Endothelial cell of umbilical vein (primary cell): ENCODE data around the gene PLD2. TPM values are rescaled to one million over a fixed set of nuclear protein-coding genes. Genes with fewer than 3 reads are reported as not detected.

Experiments used
- BruUV-seq: library from RNA; stranded (reverse); fragments of 400-500 nt; replicated peaks from 2 replicates; lab custom pipeline; 2021; lab: Mats Ljungman, UMichigan
- CTCF ChIA-PET: fragments of 300-600, 350-600 bp; sonication (Branson Sonifier 250); formaldehyde crosslinking; loops from one replicate; lab custom pipeline; 2021; ENCODE audit warnings: antibody characterized with exemption, inconsistent platforms; lab: Charles Lee
- POLR2A ChIA-PET: fragments of 300-600, 350-600 bp; sonication (Branson Sonifier 250); formaldehyde crosslinking; loops from one replicate; lab custom pipeline; 2021; ENCODE audit warnings: antibody characterized with exemption, inconsistent platforms; lab: Charles Lee
- DNase-seq: peaks from one replicate; pipeline ENCODE4 v3.0.0-alpha.2; 2011; ENCODE audit warnings: low read depth, low spot score
- FAIRE-seq: peaks from 2 replicates; lab custom pipeline; 2011; peaks lifted over from hg19 to GRCh38; lab: Jason Lieb, UNC
- H2AFZ ChIP-seq: 2 replicates; pipeline ENCODE4 v1.6.0; 2012; ENCODE audit warnings: low read depth, low read length, control low read depth, inconsistent platforms
- H3K27ac ChIP-seq: 2 replicates; pipeline ENCODE4 v1.5.1; 2011; ENCODE audit warnings: low read depth, mild to moderate bottlenecking, control low read depth, low read length, moderate library complexity; ENCODE audit not compliant: insufficient read depth
- H3K27me3 ChIP-seq, 2 experiments: 2 replicates each; pipeline versions ENCODE4 v1.6.0 to v1.6.1; 2011; ENCODE audit warnings: low read length in 2 of 2, mixed read lengths in 1 of 2; ENCODE audit not compliant: control insufficient read depth in 2 of 2, insufficient read depth in 2 of 2
- H3K36me3 ChIP-seq, 2 experiments: 2 replicates in 1 of 2; 3 replicates in 1 of 2; pipeline ENCODE4 v1.5.1; 2011; ENCODE audit warnings: low read length in 2 of 2, mild to moderate bottlenecking in 1 of 2, moderate library complexity in 1 of 2; ENCODE audit not compliant: control insufficient read depth in 2 of 2, insufficient read depth in 2 of 2; ENCODE audit errors: extremely low read depth in 1 of 2
- H3K4me1 ChIP-seq: 3 replicates; pipeline ENCODE4 v1.5.1; 2011; ENCODE audit warnings: mild to moderate bottlenecking, low read length; ENCODE audit not compliant: control insufficient read depth, insufficient read depth; ENCODE audit errors: extremely low read depth
- H3K4me2 ChIP-seq: 2 replicates; pipeline ENCODE4 v1.6.1; 2011; ENCODE audit warnings: low read length, control low read depth, mixed read lengths; ENCODE audit not compliant: insufficient read depth
- H3K4me3 ChIP-seq, 3 experiments: fragments of 200-600 bp in 1 of 3; sonication (generic), shearing (Covaris generic) in 1 of 3; replicated peaks in 1 of 3; 2 replicates each; pipeline ENCODE4 v1.5.1; 2011 to 2016; ENCODE audit warnings: control low read depth in 3 of 3, low read length in 3 of 3, mild to moderate bottlenecking in 2 of 3, inconsistent platforms in 1 of 3, low read depth in 1 of 3, moderate library complexity in 1 of 3; ENCODE audit not compliant: insufficient read depth in 1 of 3
- H3K79me2 ChIP-seq: 2 replicates; pipeline ENCODE4 v1.6.0; 2012; ENCODE audit warnings: low read length, inconsistent platforms; ENCODE audit not compliant: control insufficient read depth, insufficient read depth
- H3K9ac ChIP-seq: replicated peaks from 2 replicates; pipeline ENCODE3; 2011; ENCODE audit warnings: low read length, control low read depth; ENCODE audit not compliant: insufficient read depth; ENCODE audit errors: extremely low read depth
- H3K9me1 ChIP-seq: replicated peaks from 3 replicates; pipeline ENCODE4 v1.6.0; 2011; ENCODE audit warnings: mild to moderate bottlenecking, low read length; ENCODE audit not compliant: control insufficient read depth, insufficient read depth; ENCODE audit errors: extremely low read depth
- H3K9me3 ChIP-seq: replicated peaks from 2 replicates; pipeline ENCODE4 v1.5.1; 2012; ENCODE audit warnings: low read length, inconsistent platforms; ENCODE audit not compliant: control insufficient read depth, insufficient read depth
- H4K20me1 ChIP-seq: replicated peaks from 2 replicates; pipeline ENCODE3; 2011; ENCODE audit warnings: mild to moderate bottlenecking, low read length; ENCODE audit not compliant: control insufficient read depth, insufficient read depth; ENCODE audit errors: extremely low read depth
- FOS ChIP-seq: IDR thresholded peaks from 2 replicates; pipeline ENCODE4 v1.6.1; 2011; ENCODE audit warnings: mild to moderate bottlenecking, low read length, moderate library complexity, borderline replicate concordance; ENCODE audit not compliant: insufficient read depth
- GATA2 ChIP-seq: IDR thresholded peaks from 2 replicates; pipeline ENCODE4 v1.7.0; 2011; ENCODE audit warnings: low read depth, mild to moderate bottlenecking, moderate library complexity, mixed read lengths, low read length; ENCODE audit not compliant: insufficient read length, insufficient read depth
- JUN ChIP-seq: IDR thresholded peaks from 2 replicates; pipeline ENCODE4 v1.6.1; 2011; ENCODE audit warnings: borderline replicate concordance, low read depth; ENCODE audit not compliant: insufficient read length, insufficient read depth
- MYC ChIP-seq: IDR thresholded peaks from one replicate; pipeline ENCODE4 v1.6.1; 2011; ENCODE audit warnings: mild to moderate bottlenecking, low read depth, low read length
- POLR2A ChIP-seq: IDR thresholded peaks from 2 replicates; pipeline ENCODE4 v1.6.1; 2012; ENCODE audit warnings: low read depth, mild to moderate bottlenecking, control low read depth, low read length
- dilution Hi-C: fragments of 300-500 bp; cut with MboI; formaldehyde crosslinking; loops from one replicate; pipeline ENCODE4 v1.15.0; 2019; ENCODE audit warnings: low sequenced_read_pairs; ENCODE audit not compliant: extremely low pct_ligation_motif_present
- intact Hi-C: fragments of 100-400 bp; cut with micrococcal nuclease; formaldehyde crosslinking; loops from one replicate; pipeline ENCODE4 v1.10.0; 2022
- polyA plus RNA-seq, 4 experiments: library from polyadenylated mRNA; depleted of rRNA in 3 of 4; stranded (reverse) in 3 of 4; unstranded in 1 of 4; fragments of >200 nt; gene quantifications; 2 replicates each; pipeline versions ENCODE4 v1.2.1 to v1.2.3, GENCODE V29; 2011 to 2012; ENCODE audit warnings: missing spikeins in 1 of 4
- total RNA-seq: library from RNA; stranded (reverse); gene quantifications from 2 replicates; pipeline ENCODE4 v1.2.3, GENCODE V29; 2021
- TF ChIP-seq, protein P1 (sequence below), 2 donors: IDR thresholded peaks; 1 replicate in 1 of 2; 2 replicates in 1 of 2; pipeline ENCODE4 v1.5.1; 2011; ENCODE audit warnings: low read length in 2 of 2, mild to moderate bottlenecking in 2 of 2, moderate library complexity in 2 of 2, control low read depth in 1 of 2, inconsistent platforms in 1 of 2, low read depth in 1 of 2; ENCODE audit not compliant: insufficient read depth in 1 of 2; ENCODE audit errors: extremely low read depth in 1 of 2

PLD2 gene
- total and polyA plus RNA-seq, 2 donors (not counting 3 experiments of a cell fraction or from before 2014, with no cell fraction given) = 52.3 to 54.7 TPM

- intact Hi-C loops = no loop called here
- CTCF ChIA-PET = interaction anchor here (1.4 to 3.3 kb wide), 2 partner anchors 18 to 49 kb away, joined by 7 to 9 read pairs; no protein-coding TSS in a partner anchor
Observed at GRCh38 chr17:4839221-4839620, 32.3 kb downstream of the PLD2 start.

DNA sequence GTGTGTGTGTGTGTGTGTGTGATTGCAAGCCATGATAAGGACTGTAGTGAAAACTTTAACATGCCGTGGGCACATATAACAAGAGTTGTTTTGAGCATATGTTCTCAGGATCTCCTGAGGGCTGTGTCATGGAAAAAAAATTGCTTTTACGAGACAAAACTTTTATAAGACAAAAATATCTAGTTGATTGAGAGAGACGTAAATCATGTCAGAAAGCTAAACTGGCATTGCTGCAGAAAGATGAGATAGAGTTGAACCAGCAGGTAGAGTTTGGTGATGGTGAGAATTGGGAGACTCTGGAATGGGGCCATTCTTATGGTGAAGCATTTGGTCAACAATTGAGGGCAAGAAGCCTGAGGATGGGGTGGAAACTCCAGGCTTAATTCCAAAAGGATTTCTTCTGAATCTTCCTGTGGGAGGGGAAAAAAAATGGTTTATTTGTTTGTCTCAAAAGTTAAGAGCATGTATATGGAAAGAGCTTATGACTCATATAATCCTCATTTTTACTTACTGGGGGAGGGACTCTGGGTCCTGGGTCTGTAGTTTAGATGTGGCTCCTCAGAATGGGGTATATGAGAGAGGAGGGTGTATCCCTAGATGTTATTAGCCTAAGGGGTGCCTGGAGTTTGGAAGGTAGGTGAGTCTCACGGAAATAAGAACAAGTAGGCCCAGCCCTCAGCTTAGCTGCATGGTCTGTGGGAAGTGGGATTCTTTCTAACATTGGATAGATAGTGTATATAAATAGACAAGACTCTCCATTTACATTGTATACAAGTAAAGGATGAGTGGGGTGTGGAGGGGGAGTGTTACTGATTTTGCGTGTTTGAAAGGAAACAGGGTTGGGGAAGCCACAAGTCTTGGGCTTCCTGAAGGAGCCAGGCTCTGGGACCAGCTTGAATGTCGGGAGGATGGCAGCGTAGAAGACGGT lies 33.3 kb downstream of the PLD2 start:
- H3K9me1 ChIP-seq = no peaks in the 10 kb centered on the region
- no peaks in the 10 kb centered on the region for H4K20me1 ChIP-seq
- peaks cover 0 to 7% of the 10 kb centered on the region in 2 experiments for H3K36me3 ChIP-seq
- intact Hi-C loops = no loop called here
- no peaks in the 10 kb centered on the region for H3K27me3 ChIP-seq
- peaks cover 3% of the 10 kb centered on the region for H3K4me1 ChIP-seq
- FAIRE-seq (no peak), DNase-seq (no peak)
- H3K4me2 ChIP-seq = no peak overlapping the region
- dilution Hi-C loops = no loop called here
- H3K79me2 ChIP-seq = peaks cover 62% of the 10 kb centered on the region
- no peak overlapping the region for H3K9ac ChIP-seq
- BruUV-seq = no TSS peak
- no peak overlapping the region for H3K4me3 ChIP-seq
- no peak overlapping the region for H3K27ac ChIP-seq
- CTCF ChIA-PET = interaction anchor here (1.0 to 1.7 kb wide), 4 partner anchors 10 to 33 kb away, joined by 3 to 7 read pairs (median 4); no protein-coding TSS in a partner anchor
- no peak for TF ChIP-seq GATA2
- TF ChIP-seq JUN = no peak
- TF ChIP-seq, protein P1, sequence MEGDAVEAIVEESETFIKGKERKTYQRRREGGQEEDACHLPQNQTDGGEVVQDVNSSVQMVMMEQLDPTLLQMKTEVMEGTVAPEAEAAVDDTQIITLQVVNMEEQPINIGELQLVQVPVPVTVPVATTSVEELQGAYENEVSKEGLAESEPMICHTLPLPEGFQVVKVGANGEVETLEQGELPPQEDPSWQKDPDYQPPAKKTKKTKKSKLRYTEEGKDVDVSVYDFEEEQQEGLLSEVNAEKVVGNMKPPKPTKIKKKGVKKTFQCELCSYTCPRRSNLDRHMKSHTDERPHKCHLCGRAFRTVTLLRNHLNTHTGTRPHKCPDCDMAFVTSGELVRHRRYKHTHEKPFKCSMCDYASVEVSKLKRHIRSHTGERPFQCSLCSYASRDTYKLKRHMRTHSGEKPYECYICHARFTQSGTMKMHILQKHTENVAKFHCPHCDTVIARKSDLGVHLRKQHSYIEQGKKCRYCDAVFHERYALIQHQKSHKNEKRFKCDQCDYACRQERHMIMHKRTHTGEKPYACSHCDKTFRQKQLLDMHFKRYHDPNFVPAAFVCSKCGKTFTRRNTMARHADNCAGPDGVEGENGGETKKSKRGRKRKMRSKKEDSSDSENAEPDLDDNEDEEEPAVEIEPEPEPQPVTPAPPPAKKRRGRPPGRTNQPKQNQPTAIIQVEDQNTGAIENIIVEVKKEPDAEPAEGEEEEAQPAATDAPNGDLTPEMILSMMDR (IDR thresholded peaks at IDR 0.05; ENCODE audit: extremely low read depth in 1 of 2, insufficient read depth in 1 of 2, low read depth in 1 of 2, low read length in 2 of 2) = no peak
- no peak for TF ChIP-seq FOS
- POLR2A ChIA-PET = no interaction called here
- H2AFZ ChIP-seq = no peak overlapping the region
- no peaks in the 10 kb centered on the region for H3K9me3 ChIP-seq

More at GRCh38 chr17:4839221-4839620, 32.3 kb downstream of the PLD2 start:
- no peak for TF ChIP-seq GATA2
- no peak for TF ChIP-seq MYC
- TF ChIP-seq POLR2A = no peak
- no peak for TF ChIP-seq JUN
- TF ChIP-seq FOS = no peak
- Histone ChIP-seq H3K4me3 (no peak overlapping the region), H2AFZ (no peak overlapping the region), H3K27ac (no peak overlapping the region), H3K36me3 (peaks cover 0 to 7% of the 10 kb centered on the region in 2 experiments), H4K20me1 (no peaks in the 10 kb centered on the region), H3K9me3 (no peaks in the 10 kb centered on the region), H3K4me1 (peaks cover 11% of the 10 kb centered on the region), H3K9me1 (no peaks in the 10 kb centered on the region), H3K79me2 (peaks cover 69% of the 10 kb centered on the region), H3K9ac (no peak overlapping the region), H3K27me3 (no peaks in the 10 kb centered on the region), H3K4me2 (no peak overlapping the region)
- dilution Hi-C loops = no loop called here
- no TSS peak for BruUV-seq
- FAIRE-seq = no peak
- POLR2A ChIA-PET = no interaction called here
- DNase-seq = no peak
